SU-DHL-6 (cell line): Measurements from ENCODE around the gene ZNF593OS.

Experiments used
- H2AFZ ChIP-seq: fragments of 200-600 bp; sonication (generic); 2 replicates; pipeline ENCODE4 v1.6.1; 2014; ENCODE audit warnings: low read depth, mild to moderate bottlenecking, moderate library complexity, mixed read lengths, antibody characterized with exemption, low read length; ENCODE audit not compliant: severe bottlenecking
- H3F3A ChIP-seq: fragments of 200-600 bp; shearing (Covaris generic); 2 replicates; pipeline ENCODE4 v1.6.0; 2016; ENCODE audit warnings: antibody characterized with exemption, mild to moderate bottlenecking; ENCODE audit not compliant: insufficient read depth
- H3K27ac ChIP-seq: fragments of 200-600 bp; sonication (generic); 2 replicates; pipeline ENCODE4 v1.5.1; 2016; ENCODE audit warnings: low read depth, mild to moderate bottlenecking, low read length, moderate library complexity, mixed read lengths
- H3K27me3 ChIP-seq: fragments of 200-600 bp; sonication (generic), shearing (Covaris generic); 2 replicates; pipeline ENCODE4 v1.6.0; 2014; ENCODE audit warnings: mild to moderate bottlenecking, low read length
- H3K36me3 ChIP-seq: fragments of 200-600 bp; sonication (generic); 2 replicates; pipeline ENCODE4 v1.6.1; 2014; ENCODE audit warnings: mild to moderate bottlenecking, low read length, mixed read lengths
- H3K4me2 ChIP-seq: fragments of 300-600, 200-600 bp; shearing (Covaris generic), sonication (generic); 2 replicates; pipeline ENCODE4 v1.6.0; 2014; ENCODE audit warnings: low read length, low read depth, mild to moderate bottlenecking; ENCODE audit not compliant: poor library complexity, severe bottlenecking
- H3K4me3 ChIP-seq: fragments of 200-600 bp; sonication (generic); 2 replicates; pipeline ENCODE4 v1.5.1; 2014; ENCODE audit warnings: antibody characterized with exemption, low read length, mild to moderate bottlenecking, mixed read lengths; ENCODE audit not compliant: insufficient read depth, poor library complexity, severe bottlenecking
- H3K79me2 ChIP-seq: fragments of 200-600 bp; sonication (generic); 2 replicates; pipeline ENCODE4 v1.6.1; 2014; ENCODE audit warnings: mild to moderate bottlenecking, low read length, moderate library complexity; ENCODE audit not compliant: insufficient read depth
- H3K9ac ChIP-seq: fragments of 200-600 bp; sonication (generic); 2 replicates; pipeline ENCODE4 v1.7.0; 2014; ENCODE audit warnings: mild to moderate bottlenecking, low read length
- H3K9me2 ChIP-seq: fragments of 200-600 bp; sonication (generic); replicated peaks from 2 replicates; pipeline ENCODE4 v1.6.1; 2014; ENCODE audit warnings: low read length; ENCODE audit not compliant: insufficient read depth
- H3K9me3 ChIP-seq: fragments of 200-600 bp; sonication (generic); 2 replicates; pipeline ENCODE4 v1.6.1; 2014; ENCODE audit warnings: low read length, mixed read lengths; ENCODE audit not compliant: insufficient read depth
- H4K20me1 ChIP-seq: fragments of 200-600 bp; sonication (generic); 2 replicates; pipeline ENCODE4 v1.6.1; 2014; ENCODE audit warnings: low read depth, mild to moderate bottlenecking, antibody characterized with exemption, low read length, moderate library complexity, mixed read lengths
- CTCF ChIP-seq: fragments of 200-600 bp; sonication (generic); IDR thresholded peaks from one replicate; pipeline ENCODE4 v1.5.1; 2017; ENCODE audit warnings: antibody characterized with exemption, mild to moderate bottlenecking, low read length, moderate library complexity; ENCODE audit not compliant: insufficient read depth, poor library complexity, severe bottlenecking
- EZH2phosphoT487 ChIP-seq: fragments of 200-600 bp; sonication (generic), shearing (Covaris generic); conservative IDR thresholded peaks from 2 replicates; pipeline ENCODE4 v1.6.1; 2018; ENCODE audit warnings: mild to moderate bottlenecking, antibody characterized with exemption, low read length, moderate library complexity, mixed read lengths

The ZNF593OS gene

GRCh38 chr1:26169198-26169554 lies 2.5 kb downstream of the ZNF593OS start:
- no peak overlapping the region for H3K4me3 ChIP-seq
- H3K9me2 ChIP-seq = no peaks in the 10 kb centered on the region
- no peaks in the 10 kb centered on the region for H3K36me3 ChIP-seq
- peak overlapping the region; percentile 99; the same call in 1 of the 2 replicates for H3K9ac ChIP-seq
- no peak overlapping the region for H3K27ac ChIP-seq
- no peak overlapping the region for H2AFZ ChIP-seq
- H3K79me2 ChIP-seq = peaks cover 11% of the 10 kb centered on the region
- H3F3A ChIP-seq = 0 out of 2 replicates have a peak, but pooled peaks cover 4% of the 10 kb centered on the region
- TF ChIP-seq EZH2phosphoT487 = no peak
- no peak for TF ChIP-seq CTCF
- H3K9me3 ChIP-seq = no peaks in the 10 kb centered on the region
- no peaks in the 10 kb centered on the region for H4K20me1 ChIP-seq
- no peaks in the 10 kb centered on the region for H3K27me3 ChIP-seq
- peak overlapping the region; percentile 84 for H3K4me2 ChIP-seq

GRCh38 chr1:26168410-26169197 lies 3.0 kb downstream of the ZNF593OS start, which contains the start of gene C1orf232:
Gene C1orf232, minus strand, starts transcription at chr1:26168963. Its CDS starts 464 bp downstream, at chr1:26168499.
- Histone ChIP-seq H3K4me2 (peak within 1 kb of the TSS; percentile 84), H3K27ac (peak within 1 kb of the TSS; percentile 33), H2AFZ (peak within 1 kb of the TSS; percentile 78), H3K9me2 (no peaks in the 10 kb centered on the region), H3K36me3 (no peaks in the 10 kb centered on the region), H3K9ac (peak within 1 kb of the TSS; percentile 99), H3K27me3 (no peaks in the 10 kb centered on the region), H3K9me3 (no peaks in the 10 kb centered on the region), H3K4me3 (peak within 1 kb of the TSS; percentile 98), H4K20me1 (no peaks in the 10 kb centered on the region), H3K79me2 (peaks cover 11% of the 10 kb centered on the region), H3F3A (no peaks in the 10 kb centered on the region)
- no peak for TF ChIP-seq CTCF
- no peak for TF ChIP-seq EZH2phosphoT487

GRCh38 chr1:26166719-26167281 lies 4.8 kb downstream of the ZNF593OS start:
- H3K4me3 ChIP-seq = no peak overlapping the region
- H3K9me3 ChIP-seq = no peaks in the 10 kb centered on the region
- no peaks in the 10 kb centered on the region for H4K20me1 ChIP-seq
- H3K79me2 ChIP-seq = peaks cover 11% of the 10 kb centered on the region
- no peak overlapping the region for H3K9ac ChIP-seq
- H3K27me3 ChIP-seq = no peaks in the 10 kb centered on the region
- no peak for TF ChIP-seq CTCF
- no peak for TF ChIP-seq EZH2phosphoT487
- no peaks in the 10 kb centered on the region for H3F3A ChIP-seq
- no peak overlapping the region for H3K27ac ChIP-seq
- no peak overlapping the region for H2AFZ ChIP-seq
- no peaks in the 10 kb centered on the region for H3K36me3 ChIP-seq
- H3K9me2 ChIP-seq = no peaks in the 10 kb centered on the region
- H3K4me2 ChIP-seq = no peak overlapping the region
